Measurements from ENCODE around the gene ACSF2.
A peak's percentile ranks its signal among the peaks of the same experiment; 100 is the strongest.
"Not testable (repeated sequence)": the region's sequence is repeated elsewhere in the genome, so short reads cannot be mapped to it uniquely, and the experiment has no call there.

Gene ACSF2

DNA sequence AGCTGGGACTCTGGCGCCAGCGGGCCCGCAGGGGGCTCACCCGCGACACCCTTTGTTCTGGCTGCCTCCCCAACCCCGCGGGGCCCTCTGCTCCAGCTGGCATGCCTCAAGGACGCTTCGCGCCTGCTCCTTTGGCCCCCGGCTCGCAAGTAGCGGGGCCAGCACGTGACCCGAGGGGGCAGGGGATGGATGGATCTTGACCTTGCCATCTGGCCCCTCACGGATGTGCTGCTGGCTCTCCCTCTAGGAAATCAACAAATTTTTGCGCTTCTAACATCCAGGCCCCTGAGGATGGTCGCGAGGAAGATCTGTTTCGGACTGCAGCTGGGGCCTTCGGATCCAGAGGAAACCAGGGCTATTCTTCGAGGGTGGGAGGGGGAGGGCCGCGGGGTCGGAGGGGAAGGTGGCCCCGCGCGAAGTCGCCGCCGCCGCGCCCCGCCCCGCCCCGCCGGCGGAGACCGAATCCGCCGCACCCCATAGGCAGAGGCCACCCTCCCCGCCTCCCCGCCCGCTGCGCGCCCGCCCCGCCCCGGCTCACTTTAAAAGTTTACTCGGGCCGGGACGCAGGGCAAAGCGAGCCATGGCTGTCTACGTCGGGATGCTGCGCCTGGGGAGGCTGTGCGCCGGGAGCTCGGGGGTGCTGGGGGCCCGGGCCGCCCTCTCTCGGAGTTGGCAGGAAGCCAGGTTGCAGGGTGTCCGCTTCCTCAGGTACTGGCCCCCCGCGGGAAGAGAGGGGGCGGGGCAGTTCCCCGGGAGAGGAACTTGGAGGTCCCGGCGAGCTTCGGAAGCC is at the start of gene ACSF2:
Gene ACSF2, plus strand, starts transcription at position 537 of the 790 bp plus-strand sequence. Its CDS starts 44 bp downstream, at position 581.
- DNase-seq (ENCODE audit: low read depth): peak; percentile 37

- DNase-seq (ENCODE audit: low read depth): no peak
These were observed 46.5 kb upstream of the ACSF2 start for GRCh38 chr17:50379351-50380132.

GRCh38 chr17:50380369-50381259 is 45.4 kb upstream of the ACSF2 start:
- DNase-seq (ENCODE audit: low read depth): no peak

DNA sequence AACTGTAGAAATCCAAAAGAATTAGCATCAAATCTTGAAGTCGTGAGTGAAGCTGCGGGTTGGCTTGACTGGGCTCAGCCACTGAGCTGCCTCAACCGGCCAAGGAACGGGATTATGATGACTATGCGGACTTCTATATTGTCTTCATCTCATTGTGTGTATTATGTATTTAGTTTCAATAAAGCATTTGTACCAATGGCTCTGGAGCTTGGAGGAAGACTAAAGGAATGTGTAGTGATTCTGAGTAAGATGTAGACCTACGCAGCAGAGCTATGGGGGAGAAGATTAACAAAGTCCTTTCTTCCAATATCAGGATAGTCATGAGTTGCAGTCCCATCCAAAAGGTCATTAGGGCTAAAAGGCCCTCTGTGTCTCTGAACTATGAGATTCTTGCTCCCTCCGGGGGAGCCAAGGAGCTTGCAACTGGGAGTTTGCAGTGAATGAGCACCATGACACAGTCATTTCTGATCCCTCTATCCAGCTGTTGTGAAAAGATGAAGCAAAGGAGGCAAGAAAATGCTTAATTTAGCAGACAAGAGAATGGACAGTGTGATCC is 44.7 kb upstream of the ACSF2 start:
- no peak for DNase-seq (ENCODE audit: low read depth)

- DNase-seq (ENCODE audit: low read depth): no peak
These were observed 44.1 kb upstream of the ACSF2 start for GRCh38 chr17:50381920-50382319.

- no peak for DNase-seq (ENCODE audit: low read depth)
These were observed 43.1 kb upstream of the ACSF2 start for GRCh38 chr17:50382931-50383330.

DNA sequence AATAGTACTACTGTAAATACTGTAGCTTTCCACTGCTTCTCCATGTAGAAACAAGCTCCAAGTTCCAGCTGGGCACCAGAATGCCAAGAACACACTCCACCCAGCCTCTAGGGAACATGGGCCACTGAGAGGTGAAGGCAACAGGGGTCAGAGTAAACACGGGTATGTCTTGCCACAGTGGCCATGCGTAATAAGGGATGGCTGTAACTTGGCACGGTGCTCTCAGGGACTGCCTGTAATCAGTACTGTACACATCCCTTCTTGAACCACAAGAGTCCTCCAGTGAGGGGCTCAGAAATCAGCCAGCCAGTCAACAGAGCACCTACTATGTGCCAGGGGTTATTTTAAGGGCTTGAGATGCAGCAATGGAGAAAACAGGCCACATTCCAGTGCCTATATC is 39.5 kb upstream of the ACSF2 start:
- no peak for DNase-seq (ENCODE audit: low read depth)

DNA sequence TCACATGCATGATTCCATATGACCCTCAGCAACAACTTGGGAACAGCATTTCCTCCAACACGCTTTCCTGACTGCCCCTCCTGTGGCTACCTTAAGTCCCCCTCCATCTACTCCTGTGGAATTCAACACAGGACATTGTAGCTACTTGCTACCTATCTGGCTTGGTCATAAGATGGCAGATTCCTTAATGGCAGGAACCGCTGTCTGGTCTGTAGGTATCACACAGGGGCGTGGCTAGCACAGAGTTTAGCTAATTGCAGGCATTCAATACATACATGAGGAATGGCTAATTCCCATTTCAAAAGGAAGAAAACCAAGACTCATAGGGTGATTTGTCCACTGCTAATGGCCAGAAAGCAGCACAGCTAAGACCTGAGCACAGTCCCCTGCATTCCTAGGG is 37.3 kb upstream of the ACSF2 start:
- no peak for DNase-seq (ENCODE audit: low read depth)

DNA sequence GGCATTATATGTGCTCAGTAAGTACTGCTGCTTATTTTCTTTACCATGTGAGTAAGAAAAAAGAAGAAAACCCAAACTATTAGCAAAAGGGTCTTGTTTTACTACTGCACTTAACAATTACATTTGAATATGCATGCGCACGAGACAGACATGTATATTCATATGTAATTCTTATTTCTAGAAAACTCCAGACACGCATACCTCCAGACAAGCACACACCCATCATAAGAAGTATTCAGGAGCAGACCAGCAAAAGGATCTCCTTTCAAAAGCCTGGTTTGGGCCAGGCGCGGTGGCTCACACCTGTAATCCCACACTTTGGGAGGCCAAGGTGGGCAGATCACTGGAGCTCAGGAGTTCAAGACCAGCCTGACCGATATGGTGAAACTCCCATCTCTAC is 36.5 kb upstream of the ACSF2 start:
- DNase-seq (ENCODE audit: low read depth): no peak

- no peak for DNase-seq (ENCODE audit: low read depth)
These were observed 33.4 kb upstream of the ACSF2 start for GRCh38 chr17:50392621-50393020.

- DNase-seq (ENCODE audit: low read depth): no peak
These were observed 32.3 kb upstream of the ACSF2 start for GRCh38 chr17:50393700-50394099.

DNA sequence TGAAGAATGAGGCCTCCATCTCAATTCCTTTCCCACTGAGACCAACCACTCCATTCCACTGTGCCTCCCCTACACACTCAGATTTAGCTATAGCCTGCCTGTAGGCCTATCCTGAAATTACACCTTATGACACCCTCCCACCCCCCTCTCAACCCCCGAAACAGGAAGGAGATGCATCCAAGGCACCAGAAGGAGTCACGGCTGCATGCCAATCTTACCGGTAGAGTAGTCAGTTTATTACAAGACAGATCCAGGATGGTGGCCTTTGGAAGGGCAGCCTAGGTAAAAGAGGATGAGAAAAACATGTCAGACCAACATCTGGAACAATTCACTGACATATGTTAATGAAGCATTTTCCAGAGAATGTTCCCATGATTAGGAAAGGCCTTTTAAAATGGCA is 31.3 kb upstream of the ACSF2 start:
- no peak for DNase-seq (ENCODE audit: low read depth)

- DNase-seq (ENCODE audit: low read depth): no peak
These were observed 29.5 kb upstream of the ACSF2 start for GRCh38 chr17:50396261-50397110.

- peak; percentile 87 for DNase-seq (ENCODE audit: low read depth)
These were observed 28.7 kb upstream of the ACSF2 start, which contains the start of gene LRRC59 for GRCh38 chr17:50397111-50397918. Gene LRRC59 (minus strand): TSS chr17:50397523. CDS start chr17:50397317, 206 bp downstream.

GRCh38 chr17:50397919-50398285 is 28.1 kb upstream of the ACSF2 start:
- no peak for DNase-seq (ENCODE audit: low read depth)

- DNase-seq (ENCODE audit: low read depth): not testable (repeated sequence)
These were observed 27.3 kb upstream of the ACSF2 start for GRCh38 chr17:50398672-50399071.

GRCh38 chr17:50399591-50399990 is 26.4 kb upstream of the ACSF2 start:
- DNase-seq (ENCODE audit: low read depth): not testable (repeated sequence)

- DNase-seq (ENCODE audit: low read depth): not testable (repeated sequence)
These were observed 20.7 kb upstream of the ACSF2 start for GRCh38 chr17:50405351-50405750.

- no peak for DNase-seq (ENCODE audit: low read depth)
These were observed 19.4 kb upstream of the ACSF2 start for GRCh38 chr17:50406578-50406977.

GRCh38 chr17:50407921-50408320 is 18.1 kb upstream of the ACSF2 start:
- DNase-seq (ENCODE audit: low read depth): no peak
